Measurements from ENCODE around the gene ACBD6.
"Not testable (repeated sequence)": the region's sequence is repeated elsewhere in the genome, so short reads cannot be mapped to it uniquely, and the experiment has no call there.

Gene ACBD6

DNA sequence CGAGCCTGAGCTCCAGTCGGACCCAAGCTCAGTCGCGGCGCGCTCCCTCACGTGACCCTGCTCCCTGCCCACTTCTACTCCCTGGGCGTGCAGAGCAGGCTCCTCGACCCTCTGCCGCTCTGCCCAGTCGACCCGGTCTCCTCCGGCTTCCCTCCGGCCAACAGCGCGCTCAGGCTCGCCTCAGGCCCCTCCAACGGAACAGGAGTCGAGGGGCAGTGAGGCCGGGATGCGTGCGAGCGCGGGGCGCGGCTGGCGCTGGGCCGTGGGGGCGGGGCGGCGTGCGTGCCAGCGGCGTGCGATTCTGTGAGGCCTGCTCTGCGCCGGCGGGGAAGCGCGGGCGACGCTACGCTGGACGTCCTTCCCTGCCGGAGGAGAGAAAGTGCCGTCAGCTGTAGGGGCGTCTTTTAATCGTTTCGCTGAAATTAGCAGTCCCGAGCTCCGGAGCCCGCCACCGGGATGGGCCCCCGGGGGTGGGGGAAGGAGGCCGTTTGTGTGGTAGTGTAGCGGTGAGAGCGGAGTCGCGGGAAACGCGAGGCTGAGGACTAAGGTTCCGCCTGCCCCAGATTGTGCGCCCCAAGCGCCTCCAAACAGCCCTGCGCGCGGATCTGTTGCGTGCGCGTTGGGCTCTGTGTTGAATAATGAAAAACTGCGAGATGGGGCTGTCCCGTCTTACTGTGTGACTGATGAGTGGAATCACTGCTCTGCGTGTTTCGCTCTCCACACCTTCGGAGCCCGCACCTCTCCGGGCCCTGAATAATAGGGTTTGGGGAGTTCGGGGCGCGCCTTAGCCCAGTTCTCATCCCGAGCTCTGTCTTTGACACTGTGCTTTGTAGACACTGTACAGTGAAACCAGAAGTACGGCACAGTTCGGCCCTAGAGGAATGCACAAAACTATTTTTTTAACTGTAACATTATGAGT is at the start of gene ACBD6:
ACBD6 (minus strand) TSS at position 217 of the 919 bp plus-strand sequence. CDS start 311 bp downstream, outside the sequence.
- peak; percentile 89 for DNase-seq

DNA sequence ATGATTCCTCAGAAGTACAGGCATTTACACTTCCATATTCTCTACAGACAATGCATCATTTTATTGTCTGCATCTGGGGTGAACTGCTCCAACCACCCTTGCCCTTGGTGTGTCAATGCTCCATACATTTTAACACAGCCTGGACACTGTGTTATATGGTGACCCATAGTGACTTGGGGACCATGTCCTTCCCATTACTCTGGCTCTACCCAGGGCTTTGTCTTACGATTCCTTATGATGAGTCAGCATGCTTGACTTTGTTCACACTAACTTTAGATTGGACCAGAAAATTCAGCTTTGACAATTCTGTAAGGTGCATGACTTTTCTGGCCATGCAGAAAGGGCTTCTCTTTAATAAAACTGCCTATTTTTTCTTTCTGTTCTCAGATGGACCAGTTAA is 49.6 kb upstream of the ACBD6 start:
- DNase-seq: no peak

DNA sequence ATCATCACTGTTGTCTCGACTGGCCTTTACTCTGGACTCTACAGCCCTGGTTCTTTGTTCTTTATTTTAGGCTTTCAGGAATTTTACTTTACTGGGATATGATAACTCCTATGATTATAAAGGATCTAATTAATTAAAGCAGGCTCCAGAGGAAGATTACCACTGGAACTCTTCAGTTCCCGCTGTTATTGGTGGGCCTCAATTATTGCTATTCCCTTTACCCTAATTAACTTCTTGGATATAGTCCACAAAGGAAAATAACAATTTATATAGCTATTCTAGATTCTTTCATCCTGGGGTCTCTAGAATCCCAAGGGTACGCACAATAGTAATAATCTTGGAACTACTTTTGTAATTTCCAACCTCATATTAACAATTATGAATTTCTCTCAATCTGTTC is 47.9 kb upstream of the ACBD6 start:
- DNase-seq: no peak

GRCh38 chr1:180549770-180550169 is 47.4 kb upstream of the ACBD6 start:
- not testable (repeated sequence) for DNase-seq

DNA sequence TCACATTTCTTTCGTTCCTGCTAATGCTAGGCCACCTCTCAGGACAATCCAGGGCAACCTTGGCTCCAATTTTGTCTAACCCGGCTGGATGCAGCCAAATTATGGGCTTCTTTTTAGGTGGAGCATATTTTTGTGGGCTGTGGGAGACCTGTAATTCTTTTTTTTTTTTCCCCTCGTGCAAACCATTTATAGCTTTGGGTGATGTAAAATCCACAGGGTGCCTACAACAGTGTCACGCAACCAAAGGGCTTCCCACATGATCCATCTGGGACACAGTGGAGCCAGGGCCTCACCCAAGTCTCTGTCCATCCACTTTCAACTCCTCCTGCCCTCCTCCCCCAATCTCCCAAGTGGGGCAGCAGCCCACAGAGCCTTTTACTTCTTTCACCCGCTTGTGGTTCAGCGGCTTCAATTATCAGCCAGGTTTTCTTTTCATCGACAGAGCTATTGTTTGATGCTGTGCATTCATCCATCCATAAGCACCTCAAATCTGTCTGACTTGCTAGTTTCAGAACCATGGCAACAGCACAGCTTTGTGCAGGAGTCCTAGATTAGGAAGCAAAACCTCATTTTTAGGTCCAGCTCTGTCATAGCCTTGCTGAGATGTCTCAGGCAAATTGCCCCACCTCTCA is 46.4 kb upstream of the ACBD6 start:
- peak; percentile 48 for DNase-seq

- no peak for DNase-seq
Observed at GRCh38 chr1:180545991-180546390, 43.6 kb upstream of the ACBD6 start.

DNA sequence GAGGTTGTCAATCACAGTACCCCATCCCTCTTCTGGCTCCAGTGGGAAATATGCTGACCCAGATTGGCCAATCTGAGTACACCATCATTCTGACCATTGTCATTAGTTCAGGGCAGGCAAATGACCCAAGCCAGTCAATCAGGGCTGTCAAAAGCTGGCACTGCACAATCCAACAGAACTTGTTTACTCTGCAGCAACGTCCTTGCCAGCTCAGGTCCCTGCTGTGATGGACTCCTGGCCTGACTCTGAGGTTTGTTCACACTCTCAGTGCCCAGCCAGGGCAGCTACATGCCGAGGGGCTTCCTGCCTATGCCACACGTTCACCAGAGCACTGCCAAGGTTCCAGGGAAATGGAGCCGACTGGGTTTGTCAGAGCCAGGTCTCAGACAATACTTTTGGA is 41.7 kb upstream of the ACBD6 start:
- no peak for DNase-seq

DNA sequence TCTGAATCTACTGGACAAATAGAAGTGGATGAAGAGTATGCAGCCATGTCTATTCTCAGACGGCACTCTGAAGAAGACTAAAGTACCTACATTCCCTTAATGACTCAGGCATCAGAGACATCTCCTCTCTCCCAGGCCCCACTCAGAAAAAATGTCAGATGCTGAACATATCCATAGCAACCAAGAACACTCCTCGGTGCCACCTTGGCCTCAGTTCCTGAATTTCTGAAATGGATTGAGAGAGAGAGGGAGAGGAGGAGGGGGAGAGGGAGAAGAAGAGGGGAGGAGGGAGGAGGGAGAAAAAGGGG is 40.4 kb upstream of the ACBD6 start:
- DNase-seq: no peak

- DNase-seq: no peak
Observed at GRCh38 chr1:180542113-180542837, 39.9 kb upstream of the ACBD6 start.

DNA sequence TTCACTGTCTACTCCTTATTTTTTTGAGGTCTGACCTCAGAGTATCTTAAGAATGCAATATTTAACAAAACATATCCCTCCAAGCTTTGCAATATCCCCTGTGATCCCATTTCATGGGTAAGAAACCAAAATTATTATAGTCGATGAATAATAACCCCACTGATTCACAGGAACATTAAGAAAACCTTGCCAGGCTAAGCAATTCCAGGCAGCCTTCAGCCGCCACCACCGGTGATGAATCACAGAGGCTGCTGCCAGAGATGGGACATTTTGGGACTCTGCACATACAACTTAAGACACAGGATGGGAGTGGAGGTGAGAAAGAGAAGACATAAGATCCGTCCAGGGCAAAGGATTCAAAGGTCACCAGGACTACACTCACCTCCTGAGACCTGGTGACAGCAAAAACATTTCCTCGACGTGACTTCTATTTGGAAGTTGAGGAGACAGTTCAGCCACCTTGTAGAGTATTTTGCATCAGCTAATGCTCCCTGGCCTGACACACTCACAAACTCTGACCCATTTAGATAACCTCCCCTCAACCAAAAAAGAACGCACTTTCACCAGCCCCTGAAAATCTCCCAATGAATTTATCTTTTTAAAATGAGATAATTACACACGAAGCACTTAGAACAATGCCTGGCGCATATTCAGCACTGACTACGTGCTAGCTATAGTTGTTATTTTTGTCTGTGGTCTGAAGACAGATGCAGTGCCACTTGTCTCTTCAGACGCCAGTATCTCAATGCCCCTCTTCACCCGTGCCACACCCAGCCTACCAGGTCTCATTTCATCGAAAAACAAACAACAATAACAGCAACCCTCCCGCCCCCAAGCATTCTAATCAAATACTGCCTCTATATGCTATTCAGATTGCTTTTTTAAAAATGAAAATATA is 38.6 kb upstream of the ACBD6 start:
- DNase-seq: no peak

- no peak for DNase-seq
Observed at GRCh38 chr1:180539136-180539535, 36.8 kb upstream of the ACBD6 start.

DNA sequence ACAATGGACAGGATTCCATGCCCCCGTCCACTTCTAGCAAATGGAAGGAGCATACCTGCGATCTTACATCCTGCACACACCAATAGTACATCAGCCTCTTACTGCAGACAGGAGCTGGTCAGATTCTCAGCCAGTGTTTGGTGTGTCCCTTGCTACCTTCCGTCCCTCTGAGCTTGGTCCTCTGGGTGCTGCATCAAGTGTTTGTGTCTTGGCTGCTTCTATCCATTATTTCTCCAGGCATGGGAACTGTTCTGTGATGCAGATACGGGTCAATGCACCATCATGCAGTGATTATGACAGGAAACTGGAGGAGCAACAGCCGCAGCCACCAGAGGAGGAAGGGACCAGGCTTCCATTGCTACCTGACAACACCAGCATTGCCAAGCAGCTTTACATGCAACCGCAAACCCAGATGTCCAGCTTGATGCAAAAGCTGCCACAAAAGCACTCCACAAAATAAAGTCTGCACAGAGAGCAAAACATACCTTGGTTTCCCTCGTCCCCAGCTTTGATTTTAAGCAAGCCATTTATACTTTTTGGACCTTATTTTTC is 34.5 kb upstream of the ACBD6 start:
- DNase-seq: no peak

- no peak for DNase-seq
Observed at GRCh38 chr1:180535418-180535999, 33.1 kb upstream of the ACBD6 start.

GRCh38 chr1:180534214-180534613 is 31.8 kb upstream of the ACBD6 start:
- DNase-seq: no peak

DNA sequence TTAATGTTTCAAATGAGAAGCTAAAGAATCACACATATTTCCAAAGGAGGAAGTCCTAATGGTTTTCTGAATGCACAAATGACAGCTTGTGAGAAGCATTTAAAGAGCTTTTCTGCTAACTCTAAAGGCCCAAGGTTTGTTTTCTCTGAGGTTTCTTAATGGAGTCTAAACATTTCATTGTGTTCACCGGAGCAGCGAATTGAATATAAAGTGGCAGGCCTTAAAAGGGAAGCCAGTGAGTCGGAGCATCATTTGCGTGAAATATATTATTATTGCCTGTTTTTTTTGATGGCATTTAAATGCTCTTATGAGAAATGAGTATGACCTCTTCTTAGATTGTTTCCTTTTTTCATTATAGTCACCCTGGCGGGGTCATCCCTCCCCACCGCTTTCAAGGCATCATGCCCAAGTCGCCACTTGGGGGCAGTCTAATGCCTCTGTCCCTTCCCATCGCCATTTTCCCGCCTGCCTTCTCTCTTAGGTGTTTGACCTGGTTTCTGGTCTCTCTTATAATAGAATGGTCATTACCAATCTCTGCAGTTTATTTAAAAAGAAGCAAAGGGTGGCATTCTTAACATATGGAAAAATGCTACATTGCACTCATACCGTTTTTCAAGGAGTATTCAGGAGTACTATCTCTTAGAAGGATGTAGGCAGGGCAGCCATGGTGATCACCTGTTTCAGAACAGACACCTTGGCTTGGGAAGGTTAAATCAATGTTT is 31.1 kb upstream of the ACBD6 start:
- no peak for DNase-seq

- DNase-seq: no peak
Observed at GRCh38 chr1:180532854-180533253, 30.5 kb upstream of the ACBD6 start.

GRCh38 chr1:180530501-180530900 is 28.1 kb upstream of the ACBD6 start:
- no peak for DNase-seq

DNA sequence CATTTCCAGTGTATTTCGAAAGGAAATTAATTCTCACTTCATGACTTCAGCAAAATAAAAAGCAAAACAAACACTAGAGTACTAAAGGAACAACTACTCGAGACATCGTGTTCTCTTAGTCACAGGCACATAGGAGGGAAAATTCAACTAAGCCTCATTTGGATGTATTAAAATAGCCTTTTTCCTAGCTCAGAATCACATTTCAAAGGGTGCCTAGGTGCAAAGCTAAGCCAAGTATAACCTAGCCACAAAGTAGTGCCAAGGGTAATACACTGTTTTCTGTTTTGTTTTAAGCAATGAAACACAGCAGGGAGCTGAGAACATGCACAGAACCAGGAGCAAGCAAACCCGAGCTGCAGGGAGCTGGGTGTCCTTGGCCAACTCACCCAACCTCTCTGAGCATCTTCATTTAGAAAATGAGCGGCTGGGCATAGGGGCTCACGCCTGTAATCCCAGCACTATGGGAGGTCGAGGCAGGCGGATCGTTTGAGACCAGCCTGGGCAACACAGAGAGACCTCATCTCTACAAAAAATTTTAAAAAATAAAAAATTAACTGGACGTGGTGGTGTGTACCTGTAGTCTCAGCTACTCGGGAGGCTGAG is 26.6 kb upstream of the ACBD6 start:
- DNase-seq: no peak

DNA sequence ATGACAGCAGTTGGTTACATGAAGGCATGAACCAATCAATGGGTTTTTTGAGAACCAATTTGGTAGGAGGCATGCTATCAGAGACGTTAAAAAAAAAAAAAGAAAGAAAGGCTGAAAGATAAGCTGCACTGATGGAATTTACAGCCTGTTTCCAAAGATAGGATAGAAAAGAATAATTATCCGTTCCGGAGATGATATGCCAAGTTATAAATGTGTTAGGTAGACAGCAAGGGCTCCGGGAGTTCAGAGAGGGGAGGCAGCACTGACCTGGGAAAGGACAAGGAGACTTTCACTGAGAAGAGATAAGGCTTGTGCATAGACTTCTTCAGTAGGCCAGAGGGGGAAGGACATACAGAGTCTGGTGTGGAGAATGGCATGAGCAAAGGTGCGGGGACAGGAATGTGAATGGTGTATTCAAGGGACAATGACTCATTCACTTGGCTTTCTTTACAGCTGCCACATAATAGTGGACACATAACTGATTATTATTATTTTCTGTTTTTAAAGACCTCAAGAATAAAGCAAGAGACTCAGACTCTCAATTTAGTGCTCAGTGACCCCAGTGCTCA is 24.8 kb upstream of the ACBD6 start:
- no peak for DNase-seq

- no peak for DNase-seq
Observed at GRCh38 chr1:180525715-180526039, 23.3 kb upstream of the ACBD6 start.
